Limb (tissue), 2 donors: Measurements from ENCODE around the gene SLC30A5.
"Not testable (repeated sequence)": the region's sequence is repeated elsewhere in the genome, so short reads cannot be mapped to it uniquely, and the experiment has no call there.

Experiments
- DNase-seq, 2 donors: peaks; one replicate each; pipeline ENCODE4 v3.0.0-alpha.2; 2016; ENCODE audit errors: extremely low spot score in 2 of 2

SLC30A5 gene

DNA sequence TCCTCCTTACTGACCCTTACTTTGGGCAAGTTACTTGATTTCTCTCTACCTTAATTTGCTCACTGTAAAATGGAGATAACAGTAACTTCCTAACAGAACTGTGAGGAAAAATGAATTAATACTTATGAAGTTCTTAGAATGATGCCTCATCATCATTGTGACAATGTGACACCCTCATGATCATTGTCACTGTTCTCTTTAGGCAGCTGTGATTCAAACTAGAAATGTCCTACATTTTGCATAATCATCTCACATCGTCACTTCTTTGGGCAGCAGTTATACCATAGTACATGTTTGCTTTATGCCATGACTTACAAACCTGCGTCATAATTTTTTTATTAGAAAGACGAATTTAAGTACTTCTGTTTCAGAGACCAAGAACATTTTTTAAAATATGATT is 9.7 kb downstream of the SLC30A5 start:
- no peak for DNase-seq

DNA sequence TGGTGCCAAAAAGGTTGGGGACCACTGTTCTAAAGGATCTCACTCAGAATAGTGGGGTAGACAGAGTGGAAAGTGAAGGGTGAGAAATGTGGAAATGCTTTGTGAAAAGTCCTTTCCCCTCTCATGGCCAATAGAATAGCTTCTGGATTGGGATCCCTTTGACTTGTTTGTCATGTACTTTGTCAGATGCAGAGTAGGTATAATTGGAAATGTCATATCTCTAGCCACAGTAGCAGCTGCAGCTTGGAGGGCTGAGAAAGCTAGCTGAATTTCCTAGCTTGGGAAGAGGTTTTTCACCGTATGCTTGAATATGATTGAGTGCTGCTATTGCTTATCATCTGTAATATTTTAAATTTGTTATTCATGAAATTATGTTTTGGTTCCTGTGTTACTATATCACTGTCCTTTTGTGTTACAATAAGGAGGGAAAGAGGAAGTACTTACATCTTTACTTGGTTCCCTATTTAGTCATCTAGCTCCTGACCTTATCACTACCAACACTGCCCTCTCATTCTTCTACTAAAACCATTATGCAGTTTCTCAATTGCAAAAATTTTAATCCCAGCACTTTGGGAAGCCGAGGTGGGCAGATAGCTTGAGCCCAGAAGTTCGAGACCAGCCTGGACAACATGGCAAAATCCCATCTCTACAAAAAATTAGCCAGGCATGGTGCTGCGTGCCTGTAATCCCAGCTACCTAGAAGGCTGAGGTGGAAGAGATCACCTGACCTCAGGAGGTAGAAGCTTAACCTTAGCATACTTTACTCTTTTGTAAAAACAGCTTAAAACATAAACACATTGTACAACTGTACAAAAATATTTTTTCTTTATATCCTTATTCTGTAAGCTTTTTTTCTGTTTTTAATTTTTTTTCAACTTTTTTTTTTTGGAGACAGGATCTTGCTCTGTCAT is 12.4 kb downstream of the SLC30A5 start:
- DNase-seq, result no peak

DNA sequence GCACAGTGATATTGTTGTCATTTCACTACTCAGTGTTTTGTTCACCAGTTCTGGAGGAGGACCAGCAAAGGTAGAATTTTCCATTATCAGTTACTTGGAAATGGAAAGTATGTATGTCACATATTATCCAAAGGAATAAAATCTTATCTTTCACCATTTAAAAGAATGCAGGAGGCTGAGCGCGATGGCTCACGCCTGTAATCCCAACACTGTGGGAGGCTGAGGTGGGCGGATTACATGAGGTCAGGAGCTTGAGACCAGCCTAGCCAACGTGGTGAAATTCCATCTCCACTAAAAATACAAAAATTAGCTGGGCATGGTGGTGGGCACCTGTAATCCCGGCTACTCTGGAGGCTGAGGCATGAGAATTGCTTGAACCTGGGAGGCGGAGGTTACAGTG is 14.6 kb downstream of the SLC30A5 start:
- DNase-seq, result not testable (repeated sequence)

DNA sequence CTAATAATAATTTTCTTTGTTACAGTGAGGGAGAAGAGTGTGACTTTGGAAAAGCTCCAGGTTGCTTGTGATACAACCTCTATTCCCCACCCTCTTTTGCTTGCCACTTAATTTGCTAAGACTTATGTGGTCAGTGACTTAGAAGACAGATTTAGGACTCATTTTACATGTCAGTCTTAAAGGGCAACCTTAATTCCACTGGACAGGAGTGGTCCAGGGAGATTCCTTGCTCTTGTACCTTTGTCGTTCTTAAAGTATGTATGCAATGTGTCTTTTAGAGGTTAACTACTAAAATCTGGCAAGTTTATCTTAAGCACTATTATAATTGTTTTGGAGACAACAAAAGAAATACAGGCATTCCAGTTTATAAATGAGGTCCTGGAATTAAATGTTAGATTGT is 20.0 kb downstream of the SLC30A5 start:
- no peak for DNase-seq

DNA sequence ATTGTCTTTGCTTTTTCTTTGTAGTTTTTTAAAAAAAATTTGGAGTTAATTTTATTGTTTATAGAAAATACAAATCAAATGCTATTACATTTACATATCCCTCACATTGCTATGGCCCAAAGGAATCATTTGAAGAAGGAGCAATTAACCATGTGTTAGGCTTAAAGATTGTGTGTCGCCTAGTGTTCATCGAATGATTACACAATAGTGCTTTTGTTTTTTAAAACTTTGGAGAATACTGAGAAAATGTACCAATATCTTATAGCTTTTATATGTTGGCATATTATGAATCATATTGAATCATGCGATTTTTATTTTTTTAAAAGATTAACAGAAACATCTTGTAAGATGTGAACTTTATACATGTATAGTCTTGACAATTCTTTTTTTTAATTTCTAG is 21.7 kb downstream of the SLC30A5 start:
- DNase-seq, result no peak

DNA sequence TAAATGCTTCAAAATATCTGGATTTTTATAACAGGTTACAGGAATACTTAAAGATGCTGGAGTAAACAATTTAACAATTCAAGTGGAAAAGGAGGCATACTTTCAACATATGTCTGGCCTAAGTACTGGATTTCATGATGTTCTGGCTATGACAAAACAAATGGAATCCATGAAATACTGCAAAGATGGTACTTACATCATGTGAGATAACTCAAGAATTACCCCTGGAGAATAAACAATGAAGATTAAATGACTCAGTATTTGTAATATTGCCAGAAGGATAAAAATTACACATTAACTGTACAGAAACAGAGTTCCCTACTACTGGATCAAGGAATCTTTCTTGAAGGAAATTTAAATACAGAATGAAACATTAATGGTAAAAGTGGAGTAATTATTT is 35.6 kb downstream of the SLC30A5 start:
- no peak for DNase-seq

DNA sequence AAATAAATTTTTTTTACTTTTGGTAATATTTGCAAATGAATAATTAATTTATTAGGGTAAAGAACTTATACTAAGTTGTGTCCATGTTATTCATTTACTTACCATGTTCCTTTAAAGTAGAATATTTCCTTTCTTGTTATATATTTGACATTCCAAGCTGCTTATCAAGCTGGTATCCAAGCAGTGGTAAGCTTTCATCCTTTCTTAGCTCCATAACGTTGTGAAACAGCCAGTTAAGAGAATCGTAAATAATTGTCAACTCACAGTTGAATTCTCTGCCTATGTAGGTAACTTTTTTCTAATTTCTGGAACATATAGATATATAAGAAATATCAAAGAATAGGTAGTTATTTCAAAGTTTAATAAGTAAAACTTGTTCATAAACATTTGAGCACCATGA is 36.4 kb downstream of the SLC30A5 start:
- no peak for DNase-seq

DNA sequence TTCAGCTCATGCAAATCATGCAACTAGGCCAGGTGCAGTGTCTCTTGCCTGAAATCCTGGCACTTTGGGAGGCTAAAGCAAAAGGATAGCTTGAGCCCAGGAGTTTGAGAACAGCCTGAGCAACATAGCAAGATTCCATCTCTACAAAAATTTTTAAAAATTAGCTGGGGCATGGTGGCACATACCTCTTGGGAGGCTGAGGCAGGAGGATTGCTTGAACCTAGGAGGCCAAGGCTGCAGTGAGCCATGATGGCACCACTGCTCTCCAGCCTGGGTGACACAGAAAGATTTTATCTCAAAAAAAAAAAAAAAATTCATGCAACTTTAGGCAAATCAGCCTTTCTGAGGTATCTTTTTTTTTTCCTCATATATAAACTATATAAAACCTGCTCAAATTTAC is 37.5 kb downstream of the SLC30A5 start:
- no peak for DNase-seq

DNA sequence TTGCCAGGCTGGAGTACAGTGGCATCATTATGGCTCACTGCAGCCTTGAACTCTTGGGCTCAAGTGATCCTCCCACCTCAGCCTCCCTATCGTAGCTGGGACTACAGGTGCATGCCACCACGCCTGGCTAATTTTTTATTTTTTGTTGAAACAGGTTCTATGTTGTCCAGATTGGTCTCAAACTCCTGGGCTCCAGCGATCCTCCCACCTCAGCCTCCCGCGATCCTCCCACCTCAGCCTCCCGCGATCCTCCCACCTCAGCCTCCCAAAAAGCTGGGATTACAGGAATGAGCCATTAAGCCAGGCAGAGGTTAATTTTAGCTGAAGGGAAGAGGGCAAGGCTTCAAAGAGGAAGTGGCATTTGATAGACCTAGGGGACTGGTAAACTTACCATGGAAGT is 40.3 kb downstream of the SLC30A5 start:
- DNase-seq, result no peak

DNA sequence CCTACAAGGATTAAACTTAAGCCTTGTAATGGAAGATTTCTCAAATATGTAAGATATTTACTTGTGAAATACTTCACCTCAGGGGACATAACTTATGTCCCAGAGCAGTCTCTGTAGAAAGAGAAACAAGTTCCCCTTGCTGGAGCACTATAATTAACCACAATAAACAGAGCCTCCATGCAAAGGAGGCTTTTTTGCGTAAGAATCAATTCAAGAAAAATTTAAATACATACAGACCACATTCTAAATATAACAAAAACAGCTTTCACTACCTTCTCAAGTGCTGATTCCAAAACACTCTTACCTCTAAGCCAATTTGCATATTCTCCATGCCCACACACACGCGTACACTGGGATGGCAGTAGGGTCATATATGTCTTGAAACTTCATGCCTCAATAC is 42.5 kb downstream of the SLC30A5 start:
- no peak for DNase-seq

DNA sequence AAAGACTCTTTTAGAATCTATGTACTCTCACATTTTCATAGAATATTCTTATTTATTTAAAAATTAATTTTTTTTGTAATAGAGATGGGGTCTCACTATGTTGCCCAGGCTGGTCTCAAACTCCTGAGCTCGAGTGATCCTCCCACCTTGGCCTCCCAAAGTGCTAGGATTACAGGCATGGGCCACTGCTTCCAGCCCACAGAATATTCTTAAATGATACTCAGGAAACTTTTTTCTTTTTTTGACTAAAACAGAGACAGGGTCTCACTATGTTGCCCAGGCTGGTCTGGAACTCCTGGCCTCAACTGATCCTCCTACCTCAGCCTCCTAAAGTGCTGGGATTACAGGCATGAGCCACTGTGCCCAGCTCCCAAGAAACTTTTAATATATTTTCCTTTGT is 43.4 kb downstream of the SLC30A5 start:
- DNase-seq, result not testable (repeated sequence)

DNA sequence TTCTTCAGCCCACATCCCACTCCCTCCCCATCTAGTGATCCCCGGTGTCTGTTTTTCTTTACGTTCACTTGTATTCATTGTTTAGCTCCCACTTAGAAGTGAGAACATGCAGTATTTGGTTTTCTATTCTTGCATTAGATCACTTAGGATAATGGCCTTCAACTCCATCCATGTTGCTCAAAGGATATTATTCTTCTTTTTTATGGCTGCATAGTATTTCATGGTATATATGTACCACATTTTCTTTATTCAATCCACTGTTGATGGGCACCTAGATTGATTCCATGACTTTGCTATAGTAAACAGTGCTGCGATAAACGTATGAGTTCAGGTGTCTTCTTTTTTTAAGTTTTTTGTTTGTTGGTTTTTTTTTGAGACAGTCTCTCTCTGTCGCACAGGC is 44.0 kb downstream of the SLC30A5 start:
- DNase-seq, result no peak

DNA sequence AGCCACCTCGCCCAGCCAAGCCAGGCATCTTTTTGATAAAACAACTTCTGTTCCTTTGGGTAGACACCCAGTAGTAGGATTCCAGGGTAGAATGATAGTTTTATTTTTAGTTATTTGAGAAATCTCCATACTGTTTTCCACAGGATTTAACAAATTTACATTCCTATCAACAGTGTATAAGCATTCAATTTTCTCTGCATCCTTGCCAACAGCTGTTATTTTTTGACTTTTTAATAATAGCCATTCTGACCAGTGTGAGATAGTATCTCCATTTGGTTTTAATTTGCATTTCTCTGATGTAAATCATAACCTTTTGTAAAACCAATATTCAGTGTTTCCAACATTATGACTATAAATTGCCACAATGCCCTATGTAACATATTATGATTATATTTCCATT is 45.0 kb downstream of the SLC30A5 start:
- no peak for DNase-seq

DNA sequence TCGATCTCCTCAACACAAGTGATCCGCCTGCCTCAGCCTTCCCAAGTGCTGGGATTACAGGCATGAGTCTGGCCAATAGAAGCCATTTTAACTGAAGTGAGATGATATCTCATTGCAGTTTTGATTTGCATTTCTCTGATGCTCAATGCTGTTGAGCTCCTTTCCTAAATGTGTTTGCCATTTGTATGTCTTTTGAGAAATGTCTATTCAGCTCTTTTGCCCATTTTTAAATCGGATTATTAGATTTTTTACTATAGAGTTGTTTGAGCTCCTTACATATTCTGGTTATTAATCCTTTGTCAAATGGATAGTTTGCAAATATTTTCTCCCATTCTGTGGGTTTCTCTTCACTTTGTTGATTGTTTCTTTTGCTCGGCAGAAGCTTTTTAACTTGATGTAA is 46.4 kb downstream of the SLC30A5 start:
- DNase-seq, result not testable (repeated sequence)

DNA sequence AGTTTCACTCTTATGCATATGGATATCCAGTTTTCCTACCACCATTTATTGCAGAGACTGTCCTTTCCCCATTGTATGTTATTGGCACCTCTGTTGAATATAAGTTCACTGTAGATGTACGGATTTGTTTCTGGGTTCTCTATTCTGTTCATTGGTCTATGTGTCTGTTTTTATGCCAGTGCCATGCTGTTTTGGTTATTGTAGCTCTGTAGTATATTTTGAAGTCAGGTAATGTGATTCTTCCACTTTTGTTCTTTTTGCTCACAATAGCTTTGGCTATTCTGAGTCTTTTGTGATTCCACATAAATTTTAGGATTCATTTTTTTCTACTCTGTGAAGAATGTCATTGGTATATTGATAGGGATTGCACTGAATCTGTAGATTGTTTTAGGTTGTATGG is 47.0 kb downstream of the SLC30A5 start:
- DNase-seq, result no peak

DNA sequence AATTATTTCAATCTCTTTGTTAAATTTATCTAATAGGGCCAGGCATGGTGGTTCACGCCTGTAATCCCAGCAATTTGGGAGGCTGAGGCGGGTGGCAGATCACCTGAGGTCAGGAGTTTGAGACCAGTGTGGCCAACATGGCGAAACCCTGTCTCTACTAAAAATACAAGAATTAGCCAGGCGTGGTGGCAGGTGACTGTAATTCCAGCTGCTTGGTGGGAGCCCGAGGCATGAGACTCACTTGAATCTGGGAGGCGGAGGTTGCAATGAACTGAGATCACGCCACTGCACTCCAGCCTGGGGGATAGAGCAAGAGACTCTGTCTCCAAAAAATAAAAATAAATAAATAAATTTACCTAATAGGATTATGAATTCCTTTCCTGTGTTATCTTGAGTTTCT is 54.8 kb downstream of the SLC30A5 start:
- DNase-seq, result not testable (repeated sequence)

DNA sequence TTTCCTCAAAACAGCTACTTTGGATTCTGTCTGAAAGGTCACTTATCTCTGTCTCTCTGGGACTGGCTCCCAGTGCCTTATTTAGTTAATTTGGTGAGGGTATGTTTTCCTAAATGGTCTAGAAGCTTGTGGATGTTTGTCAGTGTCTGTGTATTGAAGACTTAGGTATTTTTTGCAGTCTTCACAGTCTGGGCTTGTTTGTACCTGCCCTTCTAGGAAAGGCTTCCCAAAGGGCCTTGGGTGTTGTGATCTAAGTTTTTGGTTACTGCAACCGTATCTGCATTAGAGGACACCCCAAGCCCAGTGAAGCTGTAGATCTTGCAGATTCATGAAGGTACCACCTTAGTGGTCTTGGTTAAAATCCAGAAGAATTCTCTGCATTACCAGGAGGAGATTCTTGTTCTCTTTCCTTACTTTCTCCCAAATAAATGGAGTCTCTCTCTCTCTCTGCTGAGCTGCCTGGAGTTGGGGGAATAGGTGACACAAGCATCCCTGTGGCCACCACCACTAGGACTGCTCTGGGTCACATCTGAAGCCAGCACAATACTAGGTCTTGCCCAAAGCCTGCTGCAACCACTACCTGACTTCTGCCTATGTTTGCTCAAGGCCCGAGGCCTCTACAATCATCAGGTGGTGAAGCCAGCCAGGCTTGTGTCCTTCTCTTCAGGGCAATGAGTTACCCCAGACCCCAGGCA is 55.3 kb downstream of the SLC30A5 start:
- no peak for DNase-seq

DNA sequence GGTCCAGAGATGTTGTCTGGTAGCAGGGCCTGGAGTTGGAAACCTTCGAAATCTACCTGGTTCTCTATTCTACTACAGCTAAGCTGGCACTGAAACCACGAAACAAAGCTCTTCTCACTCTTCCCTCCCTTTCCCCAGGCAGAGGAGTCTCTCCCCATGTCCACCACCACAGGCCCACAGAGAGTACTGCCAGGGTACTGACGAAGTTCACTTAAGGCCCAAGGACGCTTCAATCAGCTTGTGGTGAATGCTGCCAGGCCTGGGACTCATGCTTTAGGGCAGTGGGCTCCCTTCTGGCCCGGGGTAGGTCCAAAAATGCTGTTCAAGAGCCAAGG is 55.8 kb downstream of the SLC30A5 start:
- no peak for DNase-seq

DNA sequence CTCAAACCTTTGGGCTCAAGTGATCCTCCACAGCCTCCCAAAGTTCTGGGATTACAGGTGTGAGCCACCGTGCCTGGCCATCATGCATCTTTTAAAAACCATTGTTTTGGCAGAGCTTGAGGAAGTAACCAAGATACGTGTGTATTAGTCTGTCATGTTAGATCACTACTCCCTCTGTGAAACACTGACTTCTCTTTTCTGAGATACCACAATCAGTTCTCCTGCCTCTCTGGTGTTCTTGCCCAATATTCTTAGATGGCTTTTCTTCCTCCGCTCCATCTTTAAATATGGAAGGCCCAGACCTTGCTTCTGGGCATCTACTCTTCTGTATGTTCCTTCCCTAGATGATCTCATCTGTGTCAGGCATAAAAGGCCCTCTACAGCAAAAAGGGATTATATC is 58.9 kb downstream of the SLC30A5 start:
- DNase-seq, result no peak

DNA sequence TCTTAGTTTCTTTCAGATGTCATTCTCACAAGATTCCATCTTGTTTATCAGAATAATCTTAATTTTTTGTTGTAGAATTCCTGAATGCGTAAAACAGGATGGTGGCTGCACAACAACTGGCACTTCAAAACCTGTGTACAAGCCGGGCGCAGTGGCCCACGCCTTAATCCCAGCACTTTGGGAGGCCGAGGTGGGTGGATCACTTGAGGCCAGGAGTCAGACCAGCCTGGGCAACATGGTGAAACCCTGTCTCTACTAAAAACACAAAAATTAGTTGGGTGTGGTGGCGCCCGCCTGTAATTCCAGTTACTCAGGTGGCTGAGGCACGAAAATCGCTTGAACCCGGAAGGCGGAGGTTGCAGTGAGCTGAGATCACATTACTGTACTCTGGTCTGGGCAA is 62.6 kb downstream of the SLC30A5 start:
- DNase-seq, result no peak

DNA sequence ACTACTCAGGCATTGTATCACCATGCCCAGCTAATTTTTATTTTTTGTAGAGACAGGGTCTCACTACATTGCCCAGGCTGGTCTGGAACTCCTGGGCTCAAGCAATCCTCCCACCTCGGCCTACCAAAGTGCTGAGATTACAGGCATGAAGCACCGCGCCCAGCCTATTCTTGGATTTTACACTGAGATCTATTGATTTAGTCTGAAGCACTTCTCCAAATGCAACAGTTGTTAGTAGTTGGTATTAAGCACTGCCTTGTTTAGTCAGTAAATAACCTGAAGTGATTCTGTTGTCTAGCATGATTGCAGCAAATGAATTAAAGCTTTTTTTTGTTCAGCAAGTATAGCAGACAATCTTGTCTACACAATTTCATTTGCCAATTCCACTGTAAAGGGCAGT is 64.2 kb downstream of the SLC30A5 start:
- DNase-seq, result no peak

DNA sequence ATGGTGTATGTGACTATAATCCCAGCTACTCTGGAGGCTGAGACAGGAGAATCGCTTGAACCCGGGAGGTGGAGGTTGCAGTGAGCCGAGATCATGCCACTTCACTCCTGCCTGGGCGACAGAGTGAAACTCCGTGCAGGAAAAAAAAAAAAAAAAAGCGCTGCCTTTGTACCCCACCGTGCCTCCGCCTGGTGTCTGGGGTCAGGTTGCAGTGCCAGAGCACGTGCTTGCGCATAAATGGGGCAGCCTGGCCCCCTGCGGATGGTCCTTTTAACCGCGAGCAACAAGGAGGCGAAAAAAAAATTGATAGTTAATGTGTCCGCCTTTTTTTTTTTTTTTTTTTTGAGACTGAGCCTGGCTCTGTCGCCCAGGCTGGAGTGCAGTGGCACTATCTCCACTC is 66.8 kb downstream of the SLC30A5 start:
- no peak for DNase-seq
